ENCODE results near the gene RWDD4. TPM values are rescaled to one million over a fixed set of nuclear protein-coding genes. Genes with fewer than 3 reads are reported as not detected.
A peak's percentile ranks its signal among the peaks of the same experiment; 100 is the strongest.

RWDD4 gene
- polyA plus RNA-seq, 5 donors, result 27.8 to 36.9 (median 31.3) TPM

- DNase-seq, result peak in 1 of 2 donors; percentile 35
These were observed 56.4 kb downstream of the RWDD4 start for GRCh38 chr4:183602557-183603027.

- DNase-seq, result no peak
These were observed 57.6 kb downstream of the RWDD4 start for GRCh38 chr4:183601381-183601780.

- no peak for DNase-seq
These were observed 58.7 kb downstream of the RWDD4 start for GRCh38 chr4:183600189-183600685.

GRCh38 chr4:183599690-183600089 is 59.3 kb downstream of the RWDD4 start:
- DNase-seq, result no peak

- no peak for DNase-seq
These were observed 59.7 kb downstream of the RWDD4 start for GRCh38 chr4:183599284-183599683.

- no peak for DNase-seq
These were observed 62.8 kb downstream of the RWDD4 start for GRCh38 chr4:183596067-183596757.

GRCh38 chr4:183594823-183595222 is 64.2 kb downstream of the RWDD4 start:
- DNase-seq, result no peak

- DNase-seq, result no peak
These were observed 67.7 kb downstream of the RWDD4 start for GRCh38 chr4:183591301-183591700.

Other genes with a start within 250 kb of the RWDD4 start
- gene CDKN2AIP, start 214.5 kb downstream of the RWDD4 start, polyA plus RNA-seq (ENCODE audit: insufficient read depth in 1 of 5, insufficient read length in 5 of 5, low replicate concordance in 1 of 5), result 10 to 100 TPM; 25.9 to 36.9 (median 32.5) TPM
- gene ING2, start 154.1 kb downstream of the RWDD4 start, polyA plus RNA-seq (ENCODE audit: insufficient read depth in 1 of 5, insufficient read length in 5 of 5, low replicate concordance in 1 of 5), result 10 to 100 TPM; 23.6 to 30.9 (median 24.9) TPM
- gene TRAPPC11, start 108 bp upstream of the RWDD4 start, polyA plus RNA-seq (ENCODE audit: insufficient read depth in 1 of 5, insufficient read length in 5 of 5, low replicate concordance in 1 of 5), result 10 to 100 TPM; 34.4 to 59.7 (median 50.5) TPM
- gene STOX2, start 246.1 kb upstream of the RWDD4 start, polyA plus RNA-seq (ENCODE audit: insufficient read depth in 1 of 5, insufficient read length in 5 of 5, low replicate concordance in 1 of 5), result 10 to 100 TPM; 11.8 to 19.7 (median 17.4) TPM